Liver (tissue), 3 donors: ENCODE measurements around the gene TRIM73.
"Not testable (repeated sequence)": the region's sequence is repeated elsewhere in the genome, so short reads cannot be mapped to it uniquely, and the experiment has no call there.

ENCODE experiments used
- GABPA ChIP-seq, 2 donors: IDR thresholded peaks in 1 of 2; conservative IDR thresholded peaks in 1 of 2; 2 replicates each; pipeline ENCODE4 v1.6.1; 2016; ENCODE audit warnings: antibody characterized with exemption in 2 of 2, mild to moderate bottlenecking in 1 of 2, moderate library complexity in 1 of 2
- JUND ChIP-seq, 2 donors: IDR thresholded peaks; 2 replicates each; pipeline ENCODE4 v1.6.1; 2016; ENCODE audit warnings: antibody characterized with exemption in 2 of 2
- RAD21 ChIP-seq, 2 donors: IDR thresholded peaks; 2 replicates each; pipeline ENCODE4 v1.6.1; 2016; ENCODE audit warnings: antibody characterized with exemption in 2 of 2, mild to moderate bottlenecking in 2 of 2
- REST ChIP-seq: IDR thresholded peaks from 2 replicates; pipeline ENCODE4 v1.6.1; 2016; ENCODE audit warnings: antibody characterized with exemption, mild to moderate bottlenecking
- RXRA ChIP-seq, 2 donors: IDR thresholded peaks; 2 replicates each; pipeline ENCODE4 v1.6.1; 2017 to 2018; ENCODE audit warnings: antibody characterized with exemption in 2 of 2, mild to moderate bottlenecking in 1 of 2
- SP1 ChIP-seq: IDR thresholded peaks from 2 replicates; pipeline ENCODE4 v1.6.1; 2018; ENCODE audit warnings: antibody characterized with exemption, mild to moderate bottlenecking
- TAF1 ChIP-seq: conservative IDR thresholded peaks from 2 replicates; pipeline ENCODE4 v1.6.1; 2016; ENCODE audit warnings: antibody characterized with exemption, mild to moderate bottlenecking
- TF ChIP-seq, protein P1 (sequence below): fragments of 150-350 bp; IDR thresholded peaks from 2 replicates; pipeline ENCODE4 v1.5.1; 2017; ENCODE audit warnings: improper control_type of control experiment, low read depth, low read length; ENCODE audit not compliant: missing input control
- TF ChIP-seq, protein P2 (sequence below): IDR thresholded peaks from 2 replicates; pipeline ENCODE4 v1.6.1; 2016; ENCODE audit warnings: antibody characterized with exemption
- donor health status: healthy.
- donor health status: healthy.

DNA sequence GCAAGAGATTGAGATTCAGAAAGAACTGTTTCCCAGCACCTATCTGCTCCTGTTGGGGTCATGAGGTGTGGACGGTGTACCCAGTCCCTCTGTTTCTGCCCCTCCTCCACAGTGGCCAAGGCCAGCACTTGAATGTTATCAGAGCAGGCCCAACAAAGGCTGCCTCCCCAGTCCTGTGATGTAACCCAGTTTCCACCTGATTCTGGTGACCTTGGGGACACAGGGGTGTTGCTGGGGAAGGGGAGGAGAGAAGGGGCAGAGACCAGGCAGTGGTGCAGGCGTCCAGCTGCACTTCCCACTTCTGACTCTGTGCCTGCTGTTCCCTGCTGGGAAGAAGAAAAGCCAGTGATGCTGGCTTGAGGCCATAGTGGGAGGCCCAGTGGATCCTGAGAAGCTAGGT lies 2.4 kb downstream of the TRIM73 start:
- TF ChIP-seq, protein P1, sequence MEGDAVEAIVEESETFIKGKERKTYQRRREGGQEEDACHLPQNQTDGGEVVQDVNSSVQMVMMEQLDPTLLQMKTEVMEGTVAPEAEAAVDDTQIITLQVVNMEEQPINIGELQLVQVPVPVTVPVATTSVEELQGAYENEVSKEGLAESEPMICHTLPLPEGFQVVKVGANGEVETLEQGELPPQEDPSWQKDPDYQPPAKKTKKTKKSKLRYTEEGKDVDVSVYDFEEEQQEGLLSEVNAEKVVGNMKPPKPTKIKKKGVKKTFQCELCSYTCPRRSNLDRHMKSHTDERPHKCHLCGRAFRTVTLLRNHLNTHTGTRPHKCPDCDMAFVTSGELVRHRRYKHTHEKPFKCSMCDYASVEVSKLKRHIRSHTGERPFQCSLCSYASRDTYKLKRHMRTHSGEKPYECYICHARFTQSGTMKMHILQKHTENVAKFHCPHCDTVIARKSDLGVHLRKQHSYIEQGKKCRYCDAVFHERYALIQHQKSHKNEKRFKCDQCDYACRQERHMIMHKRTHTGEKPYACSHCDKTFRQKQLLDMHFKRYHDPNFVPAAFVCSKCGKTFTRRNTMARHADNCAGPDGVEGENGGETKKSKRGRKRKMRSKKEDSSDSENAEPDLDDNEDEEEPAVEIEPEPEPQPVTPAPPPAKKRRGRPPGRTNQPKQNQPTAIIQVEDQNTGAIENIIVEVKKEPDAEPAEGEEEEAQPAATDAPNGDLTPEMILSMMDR, result not testable (repeated sequence)
- not testable (repeated sequence) for TF ChIP-seq REST; JUND (IDR thresholded peaks at IDR 0.05); SP1; RAD21 (IDR thresholded peaks at IDR 0.05); GABPA (IDR thresholded peaks at IDR 0.05 in 1 of 2, conservative IDR thresholded peaks at IDR 0.05 in 1 of 2); TAF1; RXRA (IDR thresholded peaks at IDR 0.05)
- TF ChIP-seq, protein P2, sequence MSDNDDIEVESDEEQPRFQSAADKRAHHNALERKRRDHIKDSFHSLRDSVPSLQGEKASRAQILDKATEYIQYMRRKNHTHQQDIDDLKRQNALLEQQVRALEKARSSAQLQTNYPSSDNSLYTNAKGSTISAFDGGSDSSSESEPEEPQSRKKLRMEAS, result not testable (repeated sequence)
